ENCODE results near the gene PRX. TPM values are rescaled to one million over a fixed set of nuclear protein-coding genes. Genes with fewer than 3 reads are reported as not detected.

The PRX gene
- total RNA-seq, 4 donors from 2014 or later: 454 to 667 (median 548) TPM

DNA sequence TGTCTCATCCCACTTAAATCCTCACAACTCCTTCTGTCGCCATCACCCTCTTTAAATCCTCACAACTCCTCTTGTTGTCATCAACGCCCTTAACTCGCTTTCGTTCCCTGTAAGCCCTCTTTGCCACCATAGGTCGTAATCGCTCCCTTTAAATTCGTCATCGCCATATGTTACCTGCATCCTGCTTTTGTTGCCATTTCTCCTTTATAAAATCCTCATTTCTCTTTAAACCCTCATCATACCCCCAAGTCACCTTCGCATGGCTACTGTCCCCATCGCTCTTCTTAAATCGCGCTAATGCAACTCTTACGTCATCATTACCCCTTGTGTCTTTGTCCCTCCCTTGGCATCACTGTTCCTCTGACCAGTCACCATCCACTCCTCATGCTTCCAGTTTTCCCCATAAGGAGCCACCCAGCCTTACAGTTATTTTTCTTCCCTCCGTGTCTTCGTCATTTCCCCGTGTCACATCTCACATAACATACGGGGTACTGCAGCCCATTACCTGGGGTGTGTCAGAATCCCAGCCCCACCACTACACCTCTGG lies 64.1 kb downstream of the PRX start:
- H3K36me3 ChIP-seq: peaks cover 0 to 10% (median 0%) of the 10 kb centered on the region in 3 donors
- H3K27me3 ChIP-seq: no peaks in the 10 kb centered on the region
- TF ChIP-seq POLR2A (IDR thresholded peaks at IDR 0.05): no peak
- no peak for TF ChIP-seq EP300 (IDR thresholded peaks at IDR 0.05)
- TF ChIP-seq CTCF (IDR thresholded peaks at IDR 0.05): no peak
- no peaks in the 10 kb centered on the region for H3K9me3 ChIP-seq
- DNase-seq (ENCODE audit: low spot score in 2 of 2): peak in 1 of 2 donors; percentile 19
- WGBS, 2 donors: 19 to 21% methylated on average over 17 of the region's 17 CpGs
- peak overlapping the region; percentile 66 to 88 (median 68) for H3K4me3 ChIP-seq
- peak overlapping the region; percentile 70 to 89 (median 75) for H3K27ac ChIP-seq
- H3K4me1 ChIP-seq: peaks cover 0 to 28% (median 11%) of the 10 kb centered on the region in 4 donors

DNA sequence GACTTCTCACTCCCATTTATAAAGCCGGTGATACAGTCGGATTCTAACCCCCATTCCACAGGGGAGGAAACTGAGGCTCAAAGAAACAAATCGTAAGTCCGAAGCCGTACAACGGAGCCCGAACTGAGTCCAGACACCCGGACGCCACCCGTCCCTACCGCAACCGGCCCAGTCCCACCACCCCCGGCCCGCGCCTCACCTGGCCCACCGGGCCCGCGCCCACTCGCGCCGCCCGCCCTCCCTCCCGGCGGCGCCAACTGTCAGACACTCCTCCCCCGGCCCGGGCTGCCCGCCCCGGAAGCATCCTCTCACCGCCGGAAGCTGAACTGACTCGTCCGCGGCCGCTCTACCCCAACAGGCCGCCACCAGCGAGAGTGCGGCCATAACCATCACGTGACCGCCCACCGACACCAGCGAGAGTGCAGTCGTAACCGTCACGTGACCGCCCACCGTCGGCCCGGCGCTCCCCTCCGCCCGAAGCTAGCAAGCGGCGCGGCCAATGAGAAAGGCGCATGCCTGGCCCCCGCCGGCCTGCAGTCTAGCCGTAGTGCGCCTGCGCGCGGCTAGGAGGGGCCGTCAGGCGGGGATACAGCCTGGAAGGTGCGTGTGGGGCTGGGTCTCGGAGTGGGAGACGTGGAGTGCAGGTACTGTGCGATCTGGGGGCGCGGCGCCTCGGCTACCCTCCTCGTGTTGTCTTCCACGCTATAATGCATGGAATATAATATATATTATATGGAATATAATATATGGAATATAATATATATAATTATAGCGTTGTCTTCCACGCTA lies 64.9 kb downstream of the PRX start, which contains the start of the genes C19orf47 and PLD3:
Gene C19orf47 (minus strand): TSS at position 273 of the 789 bp plus-strand sequence. CDS start 6,540 bp downstream, outside the sequence.
Gene PLD3 (plus strand): TSS at position 571 of the 789 bp plus-strand sequence. CDS start 17,789 bp downstream, outside the sequence.
- DNase-seq (ENCODE audit: low spot score in 2 of 2): peak; percentile 97 to 99
- whole genome bisulfite sequencing, 2 donors: 1% methylated on average over 43 to 45 of the region's 77 CpGs
- peaks cover 0 to 28% (median 11%) of the 10 kb centered on the region in 4 donors for H3K4me1 ChIP-seq
- peak within 1 kb of the TSS; percentile 70 to 89 (median 76) for H3K27ac ChIP-seq
- H3K27me3 ChIP-seq: no peaks in the 10 kb centered on the region
- peaks cover 0 to 4% (median 0%) of the 10 kb centered on the region in 3 donors for H3K36me3 ChIP-seq
- H3K9me3 ChIP-seq: no peaks in the 10 kb centered on the region
- peak within 1 kb of the TSS; percentile 66 to 88 (median 68) for H3K4me3 ChIP-seq
- TF ChIP-seq CTCF (IDR thresholded peaks at IDR 0.05) (peak in 2 of 5 experiments; percentile 33 to 51), EP300 (IDR thresholded peaks at IDR 0.05) (peak; percentile 96 to 98), POLR2A (IDR thresholded peaks at IDR 0.05) (peak; percentile 65 to 81)

DNA sequence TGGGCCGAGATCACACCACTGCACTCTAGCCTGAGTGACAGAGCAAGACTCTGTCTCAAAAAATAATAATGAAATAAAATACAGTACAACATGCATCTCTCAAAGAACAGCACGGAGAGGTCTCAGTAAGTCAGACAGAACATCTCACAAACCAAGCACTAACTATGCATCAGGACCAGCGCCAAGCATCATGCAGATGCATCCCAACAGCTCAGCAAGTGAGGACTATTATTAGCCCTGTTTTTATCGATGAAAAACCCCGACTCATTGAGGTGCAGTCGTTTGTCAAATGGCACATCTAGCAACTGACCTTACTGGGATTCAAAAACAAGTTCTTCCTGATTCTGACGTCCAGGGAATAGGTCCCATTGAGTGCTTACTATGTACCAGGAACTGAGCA lies 68.8 kb downstream of the PRX start:
- Histone ChIP-seq H3K27ac (no peak overlapping the region), H3K4me1 (peaks cover 0 to 25% (median 8%) of the 10 kb centered on the region in 4 donors), H3K4me3 (no peak overlapping the region), H3K27me3 (no peaks in the 10 kb centered on the region), H3K36me3 (peaks cover 0 to 27% (median 0%) of the 10 kb centered on the region in 3 donors), H3K9me3 (no peaks in the 10 kb centered on the region)
- WGBS, 2 donors: 77 to 87% methylated on average over 7 of the region's 7 CpGs
- TF ChIP-seq CTCF (IDR thresholded peaks at IDR 0.05): no peak
- TF ChIP-seq POLR2A (IDR thresholded peaks at IDR 0.05): no peak
- TF ChIP-seq EP300 (IDR thresholded peaks at IDR 0.05): no peak
- DNase-seq (ENCODE audit: low spot score in 2 of 2): no peak

Small RNA genes within 50 kb of the gene (small RNA-seq; reads per million reads assigned to genes)
- 0.28 reads per million for gene MIR6796
- not detected for gene RF00017

Other genes starting within 250 kb of the PRX start
- 10 to 100 TPM; 12.7 to 24.6 (median 13.9) TPM for gene MAP3K10, start 222.0 kb downstream of the PRX start, total RNA-seq
- gene TTC9B, start 195.0 kb downstream of the PRX start, total RNA-seq: under 1 TPM in 1 of 4 donors, not detected in 3; 0.84 TPM
- gene CCNP, start 186.7 kb downstream of the PRX start, total RNA-seq: 1 to 10 TPM in 1 of 4 donors, not detected in 3; 2.7 TPM
- gene AKT2, start 128.0 kb downstream of the PRX start, total RNA-seq: 100 to 1,000 TPM in 3 of 4 donors, 10 to 100 TPM in 1; 93.3 to 161 (median 121) TPM
- gene C19orf47, start 65.0 kb downstream of the PRX start, total RNA-seq: 10 to 100 TPM in 3 of 4 donors, 1 to 10 TPM in 1; 4.7 to 27.0 (median 12.8) TPM
- 100 to 1,000 TPM; 259 to 352 (median 281) TPM for gene PLD3, start 64.7 kb downstream of the PRX start, total RNA-seq
- gene HIPK4, start 23.2 kb downstream of the PRX start, total RNA-seq: under 1 TPM in 2 of 4 donors, not detected in 2; 0.39 to 0.60 TPM
- gene SERTAD1, start 12.6 kb upstream of the PRX start, total RNA-seq: 10 to 100 TPM; 18.9 to 22.2 (median 20.4) TPM
- 10 to 100 TPM; 15.6 to 23.4 (median 19.9) TPM for gene SERTAD3, start 31.0 kb upstream of the PRX start, total RNA-seq
- gene BLVRB, start 52.4 kb upstream of the PRX start, total RNA-seq: 100 to 1,000 TPM; 219 to 299 (median 244) TPM
- gene SPTBN4, start 53.6 kb upstream of the PRX start, total RNA-seq: 10 to 100 TPM; 14.9 to 24.0 (median 19.7) TPM
- gene SHKBP1, start 163.5 kb upstream of the PRX start, total RNA-seq: 100 to 1,000 TPM in 1 of 4 donors, 10 to 100 TPM in 3; 40.8 to 129 (median 51.2) TPM
- gene LTBP4, start 188.0 kb upstream of the PRX start, total RNA-seq: 1,000 to 10,000 TPM in 2 of 4 donors, 100 to 1,000 TPM in 2; 851 to 1,504 (median 1,156) TPM